Neural cell (in vitro differentiated cells): ENCODE data around the gene SMIM29.

Experiments used
- CTCF ChIP-seq: fragments of 450-650 bp; IDR thresholded peaks from 2 replicates; pipeline ENCODE4 v1.5.1; 2014; ENCODE audit warnings: antibody characterized with exemption, mild to moderate bottlenecking, moderate library complexity; ENCODE audit not compliant: poor library complexity, severe bottlenecking
- EP300 ChIP-seq: fragments of 450-650 bp; conservative IDR thresholded peaks from 2 replicates; pipeline ENCODE4 v1.6.1; 2014; ENCODE audit warnings: antibody characterized with exemption, mild to moderate bottlenecking, moderate library complexity; ENCODE audit not compliant: poor library complexity, severe bottlenecking
- EZH2 ChIP-seq: fragments of 200-600, 300-800 bp; shearing (Covaris generic), sonication (generic); IDR thresholded peaks from 2 replicates; pipeline ENCODE4 v1.6.1; 2014; ENCODE audit warnings: antibody characterized with exemption, low read length, borderline replicate concordance, mild to moderate bottlenecking; ENCODE audit not compliant: insufficient read depth, poor library complexity, severe bottlenecking
- POLR2AphosphoS5 ChIP-seq: IDR thresholded peaks from 2 replicates; pipeline ENCODE4 v1.6.1; 2012
- RAD21 ChIP-seq: fragments of 450-650 bp; conservative IDR thresholded peaks from 2 replicates; pipeline ENCODE4 v1.6.1; 2014; ENCODE audit warnings: antibody characterized with exemption, mild to moderate bottlenecking, moderate library complexity
- SMC3 ChIP-seq: fragments of 450-650 bp; conservative IDR thresholded peaks from 2 replicates; pipeline ENCODE4 v1.6.1; 2014; ENCODE audit warnings: antibody characterized with exemption, mild to moderate bottlenecking, moderate library complexity; ENCODE audit not compliant: poor library complexity
- TAF1 ChIP-seq: IDR thresholded peaks from 2 replicates; pipeline ENCODE4 v1.6.1; 2012; ENCODE audit warnings: low read depth

DNA sequence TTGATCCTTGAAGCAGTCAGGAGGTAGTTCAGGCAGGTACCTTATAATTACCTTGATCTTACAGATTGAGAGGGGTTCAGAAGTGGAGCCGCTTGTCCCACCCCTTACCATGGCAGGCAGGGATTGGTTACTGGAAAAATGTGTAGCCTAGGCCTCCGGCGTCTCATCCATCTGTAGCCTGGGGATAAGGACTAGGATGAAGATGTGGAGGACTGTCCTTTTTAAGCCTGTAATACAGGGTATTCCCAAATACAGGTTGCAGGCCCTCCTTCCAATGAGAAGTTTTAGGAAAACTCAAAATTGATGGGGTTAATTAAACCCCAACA lies 9.3 kb downstream of the SMIM29 start:
- TF ChIP-seq EP300 (no peak), CTCF (no peak), EZH2 (no peak), RAD21 (no peak), POLR2AphosphoS5 (no peak), TAF1 (no peak), SMC3 (no peak)
